Panc1 (cell line): Measurements from ENCODE around the gene CATSPERB.
"Not testable (repeated sequence)": the region's sequence is repeated elsewhere in the genome, so short reads cannot be mapped to it uniquely, and the experiment has no call there.

Experiments used
- CTCF ChIP-seq: fragments of 450-650 bp; IDR thresholded peaks from 2 replicates; pipeline ENCODE4 v1.5.1; 2017; ENCODE audit warnings: mild to moderate bottlenecking
- REST ChIP-seq, 2 experiments: IDR thresholded peaks; 2 replicates each; pipeline ENCODE4 v1.6.1; 2011 to 2012; ENCODE audit warnings: low read depth in 2 of 2, control low read depth in 1 of 2, low read length in 1 of 2, mild to moderate bottlenecking in 1 of 2, moderate library complexity in 1 of 2; ENCODE audit not compliant: insufficient read depth in 1 of 2

- not testable (repeated sequence) for TF ChIP-seq CTCF; REST (IDR thresholded peaks at IDR 0.05; ENCODE audit: insufficient read depth in 1 of 2, low read depth in 2 of 2, low read length in 1 of 2)
Observed at GRCh38 chr14:91667101-91667500, 64.8 kb downstream of the CATSPERB start.
